ENCODE measurements around the gene ZNF444. TPM values are rescaled to one million over a fixed set of nuclear protein-coding genes. Genes with fewer than 3 reads are reported as not detected.
A peak's percentile ranks its signal among the peaks of the same experiment; 100 is the strongest.

The ZNF444 gene
- total and polyA plus RNA-seq, 9 of the 15 experiments (the other 6 are each of a cell fraction or from before 2014, with no cell fraction given): 0.39 to 40.0 (median 6.9) TPM

DNA sequence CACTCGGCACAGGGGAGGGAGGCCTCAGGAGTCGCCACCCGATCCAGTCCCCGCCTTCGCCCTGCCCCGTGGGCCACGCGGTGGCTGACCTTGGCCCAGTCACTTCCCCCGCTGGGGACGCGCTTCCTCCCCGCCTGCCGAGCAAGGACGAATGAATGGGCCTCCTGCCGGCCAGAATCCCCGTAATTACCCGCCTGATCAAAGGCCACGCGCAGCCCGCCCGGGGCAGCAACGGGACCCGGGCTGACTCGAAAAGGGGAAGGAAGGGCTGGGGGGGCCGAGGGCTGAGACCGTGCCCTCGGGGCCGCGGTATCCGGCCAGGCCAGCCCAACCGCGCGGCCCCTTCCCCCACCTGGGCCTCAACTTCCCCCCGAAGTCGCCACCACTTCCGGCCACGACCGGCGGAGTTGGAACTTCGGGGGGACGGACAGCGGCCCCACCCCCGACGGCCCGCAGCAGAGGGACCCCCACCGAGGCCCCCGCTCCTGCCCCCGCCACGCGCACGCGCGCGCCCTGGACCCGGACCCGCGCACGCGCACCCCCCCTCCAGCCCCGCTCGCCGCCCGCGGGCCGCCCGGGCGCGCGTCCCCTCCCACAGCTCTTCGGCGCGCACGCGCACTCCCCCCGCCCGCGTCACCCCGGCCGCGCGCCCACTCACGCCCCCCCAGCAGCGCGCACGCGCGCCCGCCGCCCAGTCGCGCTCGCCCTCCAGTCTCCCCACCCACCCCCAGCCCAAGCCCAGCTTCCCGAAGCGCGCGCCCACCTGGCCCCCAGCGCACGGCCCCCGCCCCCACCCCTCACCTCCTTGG is 20.5 kb upstream of the ZNF444 start (continued):
- TF ChIP-seq, protein P1, sequence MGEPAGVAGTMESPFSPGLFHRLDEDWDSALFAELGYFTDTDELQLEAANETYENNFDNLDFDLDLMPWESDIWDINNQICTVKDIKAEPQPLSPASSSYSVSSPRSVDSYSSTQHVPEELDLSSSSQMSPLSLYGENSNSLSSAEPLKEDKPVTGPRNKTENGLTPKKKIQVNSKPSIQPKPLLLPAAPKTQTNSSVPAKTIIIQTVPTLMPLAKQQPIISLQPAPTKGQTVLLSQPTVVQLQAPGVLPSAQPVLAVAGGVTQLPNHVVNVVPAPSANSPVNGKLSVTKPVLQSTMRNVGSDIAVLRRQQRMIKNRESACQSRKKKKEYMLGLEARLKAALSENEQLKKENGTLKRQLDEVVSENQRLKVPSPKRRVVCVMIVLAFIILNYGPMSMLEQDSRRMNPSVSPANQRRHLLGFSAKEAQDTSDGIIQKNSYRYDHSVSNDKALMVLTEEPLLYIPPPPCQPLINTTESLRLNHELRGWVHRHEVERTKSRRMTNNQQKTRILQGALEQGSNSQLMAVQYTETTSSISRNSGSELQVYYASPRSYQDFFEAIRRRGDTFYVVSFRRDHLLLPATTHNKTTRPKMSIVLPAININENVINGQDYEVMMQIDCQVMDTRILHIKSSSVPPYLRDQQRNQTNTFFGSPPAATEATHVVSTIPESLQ (CRISPR knock-in tag; IDR thresholded peaks at IDR 0.05): no peak; the same call in 1 of the 2 replicates
- TF ChIP-seq ZNF311 (CRISPR knock-in tag; IDR thresholded peaks at IDR 0.05): no peak
- no peak for TF ChIP-seq XRCC3 (IDR thresholded peaks at IDR 0.05)
- TF ChIP-seq ASH1L (IDR thresholded peaks at IDR 0.05; ENCODE audit: borderline replicate concordance, low read depth, partially characterized antibody): no peak
- no peak for TF ChIP-seq ZNF124 (CRISPR knock-in tag; IDR thresholded peaks at IDR 0.05)
- TF ChIP-seq HDAC3 (IDR thresholded peaks at IDR 0.05; ENCODE audit: borderline replicate concordance, partially characterized antibody): no peak
- TF ChIP-seq, protein P2, sequence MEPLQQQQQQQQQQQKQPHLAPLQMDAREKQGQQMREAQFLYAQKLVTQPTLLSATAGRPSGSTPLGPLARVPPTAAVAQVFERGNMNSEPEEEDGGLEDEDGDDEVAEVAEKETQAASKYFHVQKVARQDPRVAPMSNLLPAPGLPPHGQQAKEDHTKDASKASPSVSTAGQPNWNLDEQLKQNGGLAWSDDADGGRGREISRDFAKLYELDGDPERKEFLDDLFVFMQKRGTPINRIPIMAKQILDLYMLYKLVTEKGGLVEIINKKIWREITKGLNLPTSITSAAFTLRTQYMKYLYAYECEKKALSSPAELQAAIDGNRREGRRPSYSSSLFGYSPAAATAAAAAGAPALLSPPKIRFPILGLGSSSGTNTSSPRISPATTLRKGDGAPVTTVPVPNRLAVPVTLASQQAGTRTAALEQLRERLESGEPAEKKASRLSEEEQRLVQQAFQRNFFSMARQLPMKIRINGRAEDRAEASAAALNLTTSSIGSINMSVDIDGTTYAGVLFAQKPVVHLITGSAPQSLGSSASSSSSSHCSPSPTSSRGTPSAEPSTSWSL (CRISPR knock-in tag; IDR thresholded peaks at IDR 0.05; ENCODE audit: borderline replicate concordance): no peak
- 0 out of 2 replicates have a peak, but pooled peaks have one; percentile 53 for TF ChIP-seq ZNF263 (CRISPR knock-in tag; IDR thresholded peaks at IDR 0.05; ENCODE audit: borderline replicate concordance)
- no peak for TF ChIP-seq COPS2 (conservative IDR thresholded peaks at IDR 0.05)
- peak; percentile 75 for TF ChIP-seq L3MBTL2 (IDR thresholded peaks at IDR 0.05)
- no peak for TF ChIP-seq ZNF253 (CRISPR knock-in tag; conservative IDR thresholded peaks at IDR 0.05)
- TF ChIP-seq POLR2A (conservative IDR thresholded peaks at IDR 0.05): peak; percentile 81
- TF ChIP-seq KLF13 (tag; IDR thresholded peaks at IDR 0.05; ENCODE audit: borderline replicate concordance, low read depth): no peak
- TF ChIP-seq RBM14 (IDR thresholded peaks at IDR 0.05; ENCODE audit: borderline replicate concordance, insufficient read depth, low read depth, low read length): no peak
- TF ChIP-seq MCM3 (IDR thresholded peaks at IDR 0.05): no peak
- no peak for TF ChIP-seq FOXK2 (conservative IDR thresholded peaks at IDR 0.05 in 1 of 2, IDR thresholded peaks at IDR 0.05 in 1 of 2; ENCODE audit: low read depth in 2 of 2)
- TF ChIP-seq NFXL1 (CRISPR knock-in tag; IDR thresholded peaks at IDR 0.05): no peak
- TF ChIP-seq ELF1 (tag; IDR thresholded peaks at IDR 0.05): no peak
- no peak for TF ChIP-seq JUND (IDR thresholded peaks at IDR 0.05; ENCODE audit: borderline replicate concordance, low read depth, low read length)
- no peak for TF ChIP-seq JUND (tag; IDR thresholded peaks at IDR 0.05; ENCODE audit: borderline replicate concordance, low read depth, low read length)
- TF ChIP-seq, protein P3, sequence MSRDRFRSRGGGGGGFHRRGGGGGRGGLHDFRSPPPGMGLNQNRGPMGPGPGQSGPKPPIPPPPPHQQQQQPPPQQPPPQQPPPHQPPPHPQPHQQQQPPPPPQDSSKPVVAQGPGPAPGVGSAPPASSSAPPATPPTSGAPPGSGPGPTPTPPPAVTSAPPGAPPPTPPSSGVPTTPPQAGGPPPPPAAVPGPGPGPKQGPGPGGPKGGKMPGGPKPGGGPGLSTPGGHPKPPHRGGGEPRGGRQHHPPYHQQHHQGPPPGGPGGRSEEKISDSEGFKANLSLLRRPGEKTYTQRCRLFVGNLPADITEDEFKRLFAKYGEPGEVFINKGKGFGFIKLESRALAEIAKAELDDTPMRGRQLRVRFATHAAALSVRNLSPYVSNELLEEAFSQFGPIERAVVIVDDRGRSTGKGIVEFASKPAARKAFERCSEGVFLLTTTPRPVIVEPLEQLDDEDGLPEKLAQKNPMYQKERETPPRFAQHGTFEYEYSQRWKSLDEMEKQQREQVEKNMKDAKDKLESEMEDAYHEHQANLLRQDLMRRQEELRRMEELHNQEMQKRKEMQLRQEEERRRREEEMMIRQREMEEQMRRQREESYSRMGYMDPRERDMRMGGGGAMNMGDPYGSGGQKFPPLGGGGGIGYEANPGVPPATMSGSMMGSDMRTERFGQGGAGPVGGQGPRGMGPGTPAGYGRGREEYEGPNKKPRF (IDR thresholded peaks at IDR 0.05; ENCODE audit: low read depth, low read length): no peak
- TF ChIP-seq FOXJ3 (CRISPR knock-in tag; IDR thresholded peaks at IDR 0.05): no peak
- TF ChIP-seq ZKSCAN8 (CRISPR knock-in tag; IDR thresholded peaks at IDR 0.05): no peak
